ENCODE results near the gene CCDC172.

The CCDC172 gene, protein sequence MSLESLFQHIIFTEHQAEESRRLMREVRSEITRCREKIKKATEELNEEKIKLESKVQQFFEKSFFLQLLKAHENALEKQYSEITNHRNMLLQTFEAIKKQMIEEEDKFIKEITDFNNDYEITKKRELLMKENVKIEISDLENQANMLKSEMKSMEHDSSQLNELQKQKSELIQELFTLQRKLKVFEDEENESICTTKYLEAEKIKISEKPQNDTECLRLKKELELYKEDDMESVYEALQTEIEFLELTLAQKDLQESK

DNA sequence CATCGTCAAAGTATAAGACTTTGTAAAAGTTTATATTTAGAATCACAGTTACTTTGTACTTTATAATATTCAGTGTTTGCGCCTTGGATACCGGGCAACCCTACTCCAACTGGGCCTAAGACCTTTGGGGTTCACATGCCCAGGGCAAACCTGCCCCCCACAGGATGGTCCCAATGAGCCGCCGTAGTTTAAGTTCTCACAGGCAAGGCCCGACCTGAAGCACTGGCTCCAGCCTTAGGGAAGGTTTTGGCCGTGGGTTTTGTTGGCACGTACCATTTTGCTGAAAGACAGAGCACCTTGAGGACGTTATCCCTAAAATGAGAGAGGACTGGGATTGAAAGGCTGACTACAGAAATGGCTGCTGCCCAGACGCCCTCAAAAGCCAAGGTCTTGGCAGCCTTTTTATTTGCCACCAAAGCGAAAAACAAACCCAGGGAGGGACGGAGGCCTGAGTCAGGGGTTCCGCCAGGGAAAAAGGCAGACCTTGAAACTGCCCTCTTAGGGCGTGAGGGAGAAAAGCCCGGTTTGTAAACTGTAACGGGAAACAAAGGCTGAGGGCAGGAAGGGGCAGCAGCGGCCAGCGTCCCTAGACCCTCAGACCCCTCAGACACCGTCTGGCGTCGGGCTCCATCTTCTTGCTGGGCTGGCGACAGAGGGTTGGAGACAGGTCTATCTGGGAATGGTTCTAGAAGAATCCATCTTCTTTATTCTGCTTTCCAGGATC is at the start of gene CCDC172:
TSS of gene CCDC172 (plus strand) at position 222 of the 724 bp plus-strand sequence. CDS start 564 bp downstream, outside the sequence.
- DNase-seq (ENCODE audit: low read depth), result no peak

DNA sequence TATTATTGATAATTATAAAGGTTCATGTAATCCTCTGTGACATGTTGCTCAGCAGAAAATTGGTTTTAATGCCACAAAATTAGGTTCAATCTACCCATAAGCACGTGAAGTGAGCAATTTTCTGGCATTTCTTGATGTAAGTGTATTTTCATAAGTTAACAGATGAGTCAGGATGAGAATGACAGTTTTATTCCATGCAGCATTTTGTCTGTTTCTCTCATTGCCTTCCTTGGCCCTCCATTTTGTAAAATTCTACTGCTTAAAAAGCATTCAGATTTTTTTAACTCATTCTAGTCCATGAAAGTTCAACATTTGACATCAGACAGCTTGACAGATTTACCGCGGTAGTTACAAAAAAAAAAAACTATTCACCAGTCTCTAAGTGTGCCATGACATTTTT is 47.3 kb upstream of the CCDC172 start:
- no peak for DNase-seq (ENCODE audit: low read depth)

DNA sequence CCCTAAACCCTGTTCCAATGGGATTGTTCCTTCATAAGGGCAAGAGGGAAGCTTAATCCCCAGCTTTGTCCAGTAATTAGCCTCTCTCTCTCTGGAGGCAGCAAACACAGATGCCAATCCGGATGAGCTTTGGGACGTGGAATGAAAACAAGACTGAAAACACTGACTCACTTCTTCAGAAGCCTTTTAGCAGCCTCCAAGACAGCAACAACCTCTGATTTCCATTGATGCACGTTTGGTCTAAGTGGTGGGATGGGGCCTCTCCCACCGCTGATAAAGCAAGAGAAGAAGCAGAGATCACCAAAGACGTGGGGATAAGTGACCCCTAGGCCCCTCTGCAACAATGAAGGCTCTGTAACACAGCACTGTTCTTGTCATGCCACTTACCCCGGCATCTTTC is 45.4 kb upstream of the CCDC172 start:
- no peak for DNase-seq (ENCODE audit: low read depth)

DNA sequence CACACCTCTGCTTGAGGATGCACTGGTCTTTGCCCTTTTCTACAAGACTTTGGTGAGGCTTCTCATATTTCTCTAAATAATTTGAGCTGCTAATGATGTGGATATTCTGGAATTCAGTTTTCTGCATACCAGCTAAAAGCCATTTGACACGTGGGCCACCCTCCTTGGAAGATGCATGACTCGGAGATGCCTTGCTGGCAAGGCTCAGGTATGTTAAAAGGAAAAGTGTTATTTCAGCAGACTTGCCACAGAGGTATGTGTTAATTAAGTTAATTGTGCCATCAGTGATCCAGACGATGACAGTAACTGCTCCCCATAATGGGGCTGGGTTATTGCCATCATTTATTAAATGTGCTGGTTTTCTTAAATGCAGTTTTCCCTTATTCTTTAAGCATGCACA is 42.5 kb upstream of the CCDC172 start:
- DNase-seq (ENCODE audit: low read depth), result no peak

DNA sequence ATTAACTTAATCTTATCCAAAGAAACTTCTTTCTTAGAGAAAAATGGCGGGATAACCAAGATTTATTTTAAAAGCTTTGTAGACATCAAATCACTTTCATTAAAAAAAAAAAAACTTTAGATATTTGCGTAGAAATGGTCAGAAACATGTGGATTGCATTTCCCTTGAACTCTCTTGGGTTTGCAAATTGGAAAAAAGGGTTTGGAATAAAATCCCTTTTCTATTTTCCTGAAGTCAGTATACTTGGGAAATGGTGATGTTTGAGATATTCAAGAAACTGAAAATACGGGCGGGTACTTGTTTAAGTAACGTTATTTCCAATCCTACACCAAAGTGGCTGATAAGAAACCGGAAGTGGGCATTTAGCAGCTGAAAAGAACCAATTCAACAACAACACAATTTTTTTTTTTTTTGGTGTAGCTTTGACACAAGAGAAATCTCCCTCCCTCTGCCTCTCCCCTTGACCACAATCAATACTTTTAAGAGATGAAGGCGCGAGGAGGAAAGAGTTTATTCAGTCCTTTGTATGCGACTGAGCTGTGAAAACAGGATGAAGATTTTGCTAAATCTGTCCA is 37.5 kb upstream of the CCDC172 start:
- DNase-seq (ENCODE audit: low read depth), result no peak

DNA sequence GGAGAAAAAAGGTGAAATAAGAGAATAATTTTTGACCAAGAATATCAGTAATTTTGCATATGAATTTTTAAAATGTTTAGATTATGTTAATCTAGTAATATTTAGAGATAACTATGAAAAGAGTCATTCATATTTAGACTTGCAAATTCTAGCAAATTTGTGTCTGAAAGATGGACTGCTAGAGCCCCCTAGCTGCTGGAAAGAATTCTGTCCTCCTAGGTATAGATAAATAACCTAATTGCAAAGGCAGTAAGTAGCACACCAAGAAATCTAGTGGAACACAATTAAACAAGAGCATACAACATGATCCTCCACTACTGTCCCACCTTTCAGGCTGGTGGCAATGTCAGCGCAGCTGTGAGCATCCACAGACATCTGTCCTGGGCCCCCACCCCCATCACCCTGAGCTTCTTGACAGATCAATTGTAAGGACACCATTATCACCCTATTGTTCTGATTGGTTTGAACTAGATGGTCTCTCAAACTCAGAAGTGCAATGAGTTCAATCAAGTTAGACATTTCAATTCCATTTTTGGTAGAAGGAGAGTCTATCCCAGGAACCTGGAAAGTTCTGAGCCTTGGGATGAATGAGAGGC is 36.2 kb upstream of the CCDC172 start:
- no peak for DNase-seq (ENCODE audit: low read depth)

DNA sequence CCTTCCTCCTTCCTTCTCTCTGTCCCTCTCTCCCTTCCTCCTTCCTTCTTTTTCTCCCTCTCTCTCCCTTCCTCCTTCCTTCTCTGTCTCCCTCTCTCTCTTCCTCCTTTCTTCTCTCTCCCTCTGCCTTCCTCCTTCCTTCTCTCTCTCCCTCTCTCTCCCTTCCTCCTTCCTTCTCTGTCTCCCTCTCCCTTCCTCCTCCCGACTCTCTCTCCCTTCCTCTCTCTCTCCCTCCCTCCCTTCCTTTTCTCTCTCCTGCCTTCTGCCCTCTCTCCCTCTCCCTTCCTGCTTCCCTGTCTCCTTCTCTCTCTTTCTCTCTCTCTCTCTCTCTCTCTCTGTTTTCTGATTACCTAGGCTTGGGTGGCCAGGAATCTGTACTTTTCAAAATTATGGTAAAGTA is 34.6 kb upstream of the CCDC172 start:
- DNase-seq (ENCODE audit: low read depth), result no peak

DNA sequence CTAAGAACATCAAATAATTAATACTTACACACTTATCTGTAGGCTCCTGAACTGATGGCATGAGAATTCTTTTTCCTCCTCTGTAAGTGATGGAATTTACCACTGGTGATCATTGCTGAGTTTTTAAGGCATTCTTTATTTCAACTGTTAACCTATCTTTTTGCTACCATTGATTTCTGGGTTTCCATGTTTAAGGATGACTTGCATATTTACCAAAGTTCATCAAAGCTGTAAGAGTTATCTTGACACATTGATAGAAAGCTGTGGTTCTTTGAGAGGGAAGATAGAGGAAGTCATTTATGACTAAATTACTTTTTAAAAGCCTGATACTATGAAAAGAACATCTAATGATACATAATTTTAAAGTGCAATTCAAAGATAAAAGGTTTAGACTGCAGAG is 31.8 kb upstream of the CCDC172 start:
- DNase-seq (ENCODE audit: low read depth), result no peak

DNA sequence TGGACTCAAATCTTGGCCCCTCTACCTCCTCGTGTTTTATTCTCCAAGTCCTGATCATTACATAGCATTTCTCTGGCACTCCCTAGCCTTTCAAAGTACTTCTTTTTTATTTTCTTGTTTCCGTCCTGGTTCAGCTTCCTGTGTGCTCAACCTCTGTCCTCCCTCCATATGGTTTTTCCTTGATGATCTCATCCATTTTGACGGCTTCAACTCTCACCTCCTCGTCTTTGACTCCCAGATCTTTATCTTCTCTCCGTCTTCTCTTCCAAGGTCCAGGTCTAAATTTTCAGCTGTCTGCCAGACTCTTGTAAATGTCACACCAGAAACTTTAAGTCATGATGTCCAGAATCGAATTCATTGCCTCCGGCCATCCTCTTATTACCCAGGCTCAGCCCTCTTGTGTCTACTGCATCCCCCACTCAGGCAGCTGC is 27.9 kb upstream of the CCDC172 start:
- DNase-seq (ENCODE audit: low read depth), result no peak

DNA sequence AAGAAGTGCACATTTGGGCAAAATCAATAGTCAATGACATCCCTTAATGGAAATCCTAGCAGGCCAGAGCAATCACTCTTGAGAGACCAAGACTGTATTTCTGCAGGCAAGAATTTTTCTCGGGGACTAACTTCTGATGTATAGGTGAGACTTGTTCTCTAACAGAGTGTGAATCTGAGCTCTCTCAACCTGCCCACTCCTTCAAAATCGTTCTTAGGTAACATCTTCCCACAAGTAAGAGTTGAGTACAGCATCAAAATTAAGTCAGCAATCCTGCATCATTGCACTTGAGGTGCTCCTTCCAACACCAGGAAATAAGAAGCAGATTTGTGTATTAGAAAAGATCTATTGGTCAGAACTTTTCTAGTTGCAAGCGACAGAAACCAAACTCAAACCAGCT is 25.7 kb upstream of the CCDC172 start:
- no peak for DNase-seq (ENCODE audit: low read depth)

DNA sequence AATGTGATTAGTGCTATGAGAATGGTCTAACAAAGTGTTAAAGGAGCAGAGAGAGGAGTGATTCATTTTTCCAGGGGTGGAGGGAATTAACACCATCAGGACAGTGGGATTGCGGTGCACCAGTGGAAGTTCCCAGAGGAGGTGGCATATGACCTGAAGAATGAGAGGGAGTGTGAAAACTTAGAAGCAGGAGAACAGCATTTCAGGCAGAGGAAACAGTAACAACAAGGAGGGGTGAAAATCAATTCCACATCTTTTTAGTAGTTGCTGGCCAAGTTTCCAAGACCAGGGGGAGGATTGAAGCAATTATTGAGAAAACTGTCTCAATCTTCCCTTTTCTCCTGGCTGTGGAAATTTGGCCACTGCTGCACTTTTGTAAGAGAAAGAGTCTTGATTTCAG is 23.7 kb upstream of the CCDC172 start:
- DNase-seq (ENCODE audit: low read depth), result no peak

DNA sequence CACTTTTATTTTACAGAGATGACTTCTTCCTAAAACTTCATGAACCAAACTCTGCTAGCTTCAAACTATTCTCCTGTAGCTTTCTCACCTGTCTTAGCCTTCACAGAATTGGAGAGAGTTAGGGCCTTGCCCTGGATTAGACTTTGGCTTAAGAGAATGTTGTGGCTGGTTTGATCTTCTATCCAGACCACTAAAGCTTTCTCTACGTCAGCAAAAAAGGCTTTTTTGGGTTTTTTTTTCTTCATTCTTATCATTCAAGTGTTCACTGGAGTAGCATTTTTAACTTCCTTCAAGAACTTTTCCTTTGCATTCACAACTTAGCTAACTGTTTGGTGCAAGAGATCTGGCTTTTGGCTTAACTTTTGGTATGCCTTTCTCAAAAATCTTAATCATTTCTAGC is 19.3 kb upstream of the CCDC172 start:
- DNase-seq (ENCODE audit: low read depth), result no peak

DNA sequence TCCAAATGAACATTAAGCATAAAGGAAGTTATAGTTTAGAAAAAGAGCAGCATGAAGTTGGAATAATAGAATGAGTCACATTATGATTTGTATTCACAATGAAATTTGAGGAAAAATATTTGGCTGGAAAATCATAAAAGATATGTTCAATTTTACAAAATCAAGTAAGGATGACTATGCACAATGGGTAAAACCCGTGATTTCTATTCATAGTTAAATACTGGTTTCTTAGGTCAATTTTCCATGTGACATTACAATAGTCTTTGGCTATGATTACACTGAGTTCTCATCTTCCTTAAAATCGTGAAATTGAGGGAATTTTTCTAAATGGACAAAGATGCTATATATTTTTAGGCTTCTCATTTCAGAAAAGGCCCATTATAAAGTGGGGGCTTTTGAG is 17.4 kb upstream of the CCDC172 start:
- DNase-seq (ENCODE audit: low read depth), result no peak

DNA sequence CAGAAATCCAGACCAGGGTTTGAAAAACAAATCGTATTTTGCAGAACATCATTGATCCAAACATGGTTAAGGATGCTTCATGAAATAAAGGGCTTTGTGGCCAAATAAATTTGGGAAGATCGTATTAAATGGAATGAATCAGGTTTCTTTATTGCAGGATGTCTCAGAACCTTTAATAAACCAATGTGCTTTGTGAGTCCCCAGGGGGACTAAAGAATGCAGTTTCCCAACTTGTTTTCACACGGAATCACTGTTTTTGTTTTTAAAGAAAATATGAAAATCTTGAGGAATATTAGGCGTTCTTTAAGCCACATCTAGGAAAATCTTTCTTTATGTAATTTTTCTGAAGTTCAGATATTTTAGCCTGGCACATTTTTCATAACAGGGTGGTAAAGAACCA is 16.8 kb upstream of the CCDC172 start:
- DNase-seq (ENCODE audit: low read depth), result no peak

DNA sequence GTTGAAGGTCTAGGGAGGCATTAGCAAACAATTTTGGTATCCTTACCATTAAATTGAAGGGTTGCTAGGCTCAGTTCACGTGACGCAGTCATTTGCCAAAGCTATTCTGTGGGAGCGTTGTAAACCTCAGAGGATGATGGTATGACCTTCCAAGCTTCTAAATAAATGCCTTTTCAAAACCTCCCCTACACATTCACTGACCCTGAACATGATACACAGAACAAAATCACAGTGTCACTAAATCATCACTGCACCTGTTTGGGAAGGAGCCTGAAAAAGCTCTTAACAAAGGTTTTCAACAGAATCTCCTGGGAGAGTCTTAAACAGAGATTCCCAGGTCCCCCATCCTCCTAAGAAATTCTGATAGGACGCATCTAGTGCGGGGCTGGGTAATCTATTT is 13.2 kb upstream of the CCDC172 start:
- DNase-seq (ENCODE audit: low read depth), result no peak

DNA sequence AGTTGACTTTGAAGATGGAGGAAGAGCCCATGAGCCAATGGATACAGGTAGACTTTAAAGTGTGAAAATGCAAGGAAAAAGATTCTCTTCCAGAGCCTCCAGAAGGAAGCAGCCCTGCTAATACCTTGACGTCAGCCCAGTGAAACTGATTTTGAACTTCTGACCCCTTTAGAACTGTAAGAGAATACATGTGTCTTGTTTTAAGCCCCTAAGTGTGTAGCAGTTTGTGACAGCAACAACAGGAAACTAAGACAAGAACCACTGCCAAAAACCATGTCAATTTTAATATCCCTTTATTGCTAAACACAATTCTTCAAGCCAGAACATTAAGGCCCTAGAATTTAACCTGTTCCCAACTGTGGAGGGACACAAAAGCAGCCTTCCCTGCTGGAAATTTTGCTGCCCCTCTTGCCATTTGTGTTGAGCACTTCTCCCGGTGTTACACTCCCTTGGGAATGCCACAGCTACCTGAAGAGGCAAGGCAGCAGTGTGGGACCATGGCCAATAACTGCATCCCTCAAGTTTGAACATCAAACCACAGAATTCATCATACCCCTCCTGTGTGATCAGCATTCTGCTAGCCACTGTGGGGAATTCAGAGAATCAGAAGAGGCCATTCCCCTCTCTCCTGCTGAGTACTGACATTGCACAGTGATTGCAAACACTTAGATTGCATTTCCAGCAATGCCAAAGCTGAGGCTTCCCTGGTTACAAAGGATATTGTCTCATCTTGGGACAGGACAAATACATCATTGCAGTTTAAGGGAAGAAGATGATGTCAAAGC is 12.3 kb upstream of the CCDC172 start:
- no peak for DNase-seq (ENCODE audit: low read depth)

DNA sequence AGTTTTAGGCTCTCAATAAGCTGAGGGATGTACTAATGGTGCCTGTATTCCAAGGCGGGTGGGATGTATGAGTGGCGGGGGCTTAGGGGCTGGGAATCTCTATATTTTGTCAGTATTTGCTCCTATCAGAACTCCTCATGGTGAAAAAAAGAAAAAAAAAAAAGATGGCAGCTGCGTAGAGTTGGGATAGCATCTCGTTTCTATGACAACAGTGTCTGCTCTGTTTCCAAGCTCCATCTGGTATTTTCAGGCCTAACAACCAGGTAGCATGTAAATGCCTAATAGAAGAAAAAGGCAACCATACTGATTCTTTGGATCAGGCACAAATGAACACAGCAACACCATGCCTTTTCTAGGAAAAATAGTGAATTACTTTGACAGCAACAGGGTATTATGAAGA is 11.7 kb upstream of the CCDC172 start:
- no peak for DNase-seq (ENCODE audit: low read depth)

DNA sequence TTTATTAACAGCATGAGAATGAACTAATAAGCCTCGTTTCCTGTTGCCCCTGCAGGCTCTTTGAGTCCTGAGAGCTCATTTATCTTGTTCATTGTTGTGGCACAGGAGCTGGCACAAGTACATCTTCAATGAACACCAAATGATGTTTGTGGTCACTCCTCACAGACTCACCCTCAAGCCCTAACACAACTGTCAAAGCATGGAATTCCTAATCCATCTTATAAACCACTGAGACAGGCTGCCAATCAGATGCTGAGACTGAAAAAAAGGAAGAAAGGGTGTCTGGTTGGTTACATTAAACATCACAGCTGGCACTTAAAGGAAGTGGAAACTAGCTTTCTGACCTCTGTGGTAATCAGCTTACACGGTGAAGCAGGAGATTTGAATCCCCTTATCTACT is 7.7 kb upstream of the CCDC172 start:
- no peak for DNase-seq (ENCODE audit: low read depth)

DNA sequence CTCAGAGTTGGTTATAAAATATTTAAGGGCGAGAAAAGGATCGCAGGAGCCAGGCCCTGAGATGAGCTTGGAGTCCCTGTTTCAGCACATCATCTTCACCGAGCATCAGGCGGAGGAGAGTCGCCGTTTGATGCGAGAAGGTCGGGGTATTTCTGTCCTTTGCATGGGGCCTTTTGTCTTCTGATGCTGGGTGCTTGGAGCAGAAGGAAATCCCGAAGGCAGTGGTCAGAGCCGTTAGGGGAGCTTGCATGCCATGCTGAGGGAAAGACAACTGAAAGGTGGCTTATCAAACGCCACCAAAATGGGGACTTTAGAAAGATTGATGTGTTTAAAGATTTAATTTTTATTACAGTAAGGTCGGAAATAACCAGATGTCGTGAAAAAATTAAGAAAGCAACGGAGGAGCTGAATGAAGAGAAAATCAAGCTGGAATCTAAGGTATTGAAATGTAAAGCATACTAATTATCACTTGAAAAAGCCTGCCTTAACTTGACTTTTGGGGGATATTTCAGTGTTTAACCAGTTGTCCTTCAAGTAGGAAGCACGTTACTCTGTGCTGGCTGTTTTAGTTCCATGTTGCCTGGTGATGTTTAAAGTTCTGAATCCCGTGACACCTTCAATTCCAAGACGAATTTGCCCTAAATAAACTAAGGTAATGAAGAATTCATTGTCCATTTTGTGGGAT is 845 bp downstream of the CCDC172 start:
- no peak for DNase-seq (ENCODE audit: low read depth)

DNA sequence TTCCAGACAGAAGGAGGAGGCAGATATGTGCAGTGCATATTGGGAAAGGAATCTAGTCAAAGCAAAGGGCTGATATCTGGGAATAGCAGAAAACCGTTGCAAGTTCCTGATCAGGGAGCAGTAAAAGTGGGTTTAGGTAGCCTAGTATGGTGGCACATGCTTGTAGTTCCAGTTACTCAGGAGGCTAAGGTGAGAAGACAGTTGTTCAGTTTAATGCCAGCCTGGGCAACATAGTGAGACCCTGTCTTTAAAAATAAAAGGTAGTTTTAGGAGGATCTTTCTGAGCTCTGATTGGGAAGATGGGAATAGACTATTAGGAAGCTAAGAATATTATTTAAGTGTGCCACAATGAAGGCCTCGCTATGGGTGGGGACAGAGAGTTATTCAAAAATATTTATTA is 1.7 kb downstream of the CCDC172 start:
- no peak for DNase-seq (ENCODE audit: low read depth)

DNA sequence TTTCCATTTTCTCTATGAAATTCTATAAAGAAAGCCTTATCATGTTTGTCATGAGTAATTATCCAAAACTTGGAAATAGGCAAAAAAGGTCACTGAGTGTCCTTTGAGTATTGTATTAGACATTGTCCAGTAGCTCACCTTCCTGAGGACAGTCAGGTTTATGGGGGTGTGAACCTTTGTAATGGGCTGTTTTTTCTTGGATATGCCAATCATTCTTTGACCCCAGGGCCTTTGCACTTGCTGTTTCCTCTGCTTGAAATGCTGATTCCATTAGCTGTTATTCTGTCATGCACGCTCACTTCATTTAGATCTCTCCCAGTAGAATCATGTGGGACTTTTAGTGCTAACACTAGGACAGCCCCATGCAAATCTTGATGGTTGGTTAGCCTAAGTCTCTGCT is 4.9 kb downstream of the CCDC172 start:
- no peak for DNase-seq (ENCODE audit: low read depth)

DNA sequence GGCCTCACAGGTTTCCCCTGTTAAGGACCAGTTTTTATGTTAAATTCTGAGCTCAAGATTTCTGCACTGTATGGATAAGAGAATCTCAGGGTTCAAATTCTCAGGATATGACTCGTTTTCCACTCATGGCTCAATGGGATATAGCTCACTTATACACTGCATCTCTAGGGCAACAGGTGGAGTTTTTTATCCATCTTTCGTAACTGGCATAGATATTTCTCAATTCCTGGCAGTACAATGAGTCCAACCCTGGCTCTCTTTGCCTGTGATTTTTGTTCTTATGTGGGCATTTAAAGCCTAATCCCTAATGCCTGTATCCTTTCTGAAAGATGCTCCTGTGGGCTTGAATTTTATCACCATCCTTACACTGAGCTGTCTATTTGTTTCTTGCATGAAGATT is 7.6 kb downstream of the CCDC172 start:
- DNase-seq (ENCODE audit: low read depth), result no peak

All from CMK (cell line).